IMR-90 (cell line): ENCODE measurements around the gene OGT. TPM values are rescaled to one million over a fixed set of nuclear protein-coding genes. Genes with fewer than 3 reads are reported as not detected.

Experiments
- ATAC-seq: fragments of 200-7000 bp; cut with Tn5 transposase; 2 replicates; pipeline ENCODE4 v1.9.1; 2020; ENCODE audit warnings: low read depth, mild to moderate bottlenecking, moderate library complexity
- BruUV-seq: library from RNA; stranded (reverse); fragments of 400-500 nt; replicated peaks from 2 replicates; lab custom pipeline; 2021; lab: Mats Ljungman, UMichigan
- CTCF ChIA-PET: fragments of 300-600 bp; formaldehyde crosslinking; extraction: SDS; loops from one replicate; lab custom pipeline; 2021; ENCODE audit warnings: antibody characterized with exemption; lab: Yijun Ruan, JAX
- POLR2A ChIA-PET: fragments of 300-600 bp; sonication (Branson Sonifier 250); formaldehyde crosslinking; loops from one replicate; lab custom pipeline; 2022; ENCODE audit warnings: antibody characterized with exemption; ENCODE audit not compliant: unreplicated experiment; lab: Charles Lee
- DNase-seq: peaks from one replicate; pipeline ENCODE4 v3.0.0; 2013
- H2AFZ ChIP-seq: replicated peaks from 2 replicates; pipeline ENCODE3; 2013; ENCODE audit warnings: low read length, mild to moderate bottlenecking; ENCODE audit not compliant: poor library complexity
- H2AK5ac ChIP-seq: 2 replicates; pipeline ENCODE4 v1.6.1; 2013; ENCODE audit warnings: low read depth, low read length, inconsistent platforms
- H2AK9ac ChIP-seq: replicated peaks from 2 replicates; pipeline ENCODE3; 2013; ENCODE audit warnings: mild to moderate bottlenecking, low read depth, low read length, moderate library complexity; ENCODE audit not compliant: poor library complexity
- H2BK120ac ChIP-seq: 2 replicates; pipeline ENCODE4 v1.6.1; 2013; ENCODE audit warnings: low read depth, low read length, inconsistent platforms
- H2BK15ac ChIP-seq: 3 replicates; pipeline ENCODE4 v1.6.1; 2013; ENCODE audit warnings: low read depth, low read length, inconsistent platforms
- H2BK20ac ChIP-seq: 2 replicates; pipeline ENCODE4 v1.6.1; 2013; ENCODE audit warnings: low read depth, mild to moderate bottlenecking, inconsistent platforms, low read length, moderate library complexity
- H2BK5ac ChIP-seq: 2 replicates; pipeline ENCODE4 v1.6.1; 2013; ENCODE audit warnings: mild to moderate bottlenecking, low read depth, low read length, inconsistent platforms; ENCODE audit not compliant: poor library complexity, severe bottlenecking
- H3K14ac ChIP-seq: replicated peaks from 2 replicates; pipeline ENCODE4 v1.6.1; 2013; ENCODE audit warnings: low read depth, low read length, inconsistent platforms
- H3K18ac ChIP-seq: 2 replicates; pipeline ENCODE4 v1.6.1; 2013; ENCODE audit warnings: low read depth, low read length, control low read depth
- H3K23ac ChIP-seq: 2 replicates; pipeline ENCODE4 v1.6.1; 2013; ENCODE audit warnings: low read depth, low read length, inconsistent platforms
- H3K27ac ChIP-seq: 2 replicates; pipeline ENCODE4 v1.5.1; 2013; ENCODE audit warnings: mild to moderate bottlenecking, control low read depth, low read length; ENCODE audit not compliant: insufficient read depth
- H3K27me3 ChIP-seq: 2 replicates; pipeline ENCODE4 v1.6.1; 2013; ENCODE audit warnings: low read length; ENCODE audit not compliant: control insufficient read depth, insufficient read depth
- H3K36me3 ChIP-seq: 2 replicates; pipeline ENCODE4 v1.6.1; 2013; ENCODE audit warnings: low read length, mixed read lengths; ENCODE audit not compliant: control insufficient read depth, insufficient read depth
- H3K4ac ChIP-seq: 2 replicates; pipeline ENCODE4 v1.6.1; 2013; ENCODE audit warnings: low read depth, low read length, inconsistent platforms
- H3K4me1 ChIP-seq: 2 replicates; pipeline ENCODE4 v1.6.1; 2013; ENCODE audit warnings: low read length, mixed read lengths; ENCODE audit not compliant: control insufficient read depth, insufficient read depth
- H3K4me2 ChIP-seq: 2 replicates; pipeline ENCODE4 v1.6.1; 2013; ENCODE audit warnings: low read depth, mild to moderate bottlenecking, control low read depth, low read length, moderate library complexity
- H3K4me3 ChIP-seq: 2 replicates; pipeline ENCODE4 v1.5.1; 2013; ENCODE audit warnings: low read depth, mild to moderate bottlenecking, control low read depth, low read length, moderate library complexity; ENCODE audit not compliant: insufficient read depth
- H3K56ac ChIP-seq: 2 replicates; pipeline ENCODE4 v1.6.1; 2013; ENCODE audit warnings: low read length, inconsistent platforms; ENCODE audit not compliant: insufficient read depth; ENCODE audit errors: extremely low read depth
- H3K79me1 ChIP-seq, 2 experiments: 2 replicates each; pipeline ENCODE4 v1.6.1; 2013; ENCODE audit warnings: low read length in 2 of 2, inconsistent platforms in 1 of 2, low read depth in 1 of 2
- H3K9ac ChIP-seq: 2 replicates; pipeline ENCODE4 v1.6.1; 2013; ENCODE audit warnings: low read depth, low read length, control low read depth
- H3K9me1 ChIP-seq: 2 replicates; pipeline ENCODE4 v1.6.1; 2013; ENCODE audit warnings: low read length, inconsistent platforms; ENCODE audit not compliant: insufficient read depth
- H3K9me3 ChIP-seq: 2 replicates; pipeline ENCODE4 v1.6.1; 2013; ENCODE audit warnings: low read length; ENCODE audit not compliant: control insufficient read depth, insufficient read depth
- H4K20me1 ChIP-seq: 2 replicates; pipeline ENCODE4 v1.6.1; 2013; ENCODE audit warnings: low read length, inconsistent platforms; ENCODE audit not compliant: insufficient read depth
- H4K5ac ChIP-seq: 2 replicates; pipeline ENCODE4 v1.6.1; 2013; ENCODE audit warnings: mild to moderate bottlenecking, low read depth, low read length, control low read depth
- H4K8ac ChIP-seq, 2 experiments: 2 replicates each; pipeline ENCODE4 v1.6.1; 2013; ENCODE audit warnings: low read depth in 2 of 2, low read length in 2 of 2, control low read depth in 1 of 2, inconsistent platforms in 1 of 2
- H4K91ac ChIP-seq: 2 replicates; pipeline ENCODE4 v1.6.1; 2013; ENCODE audit warnings: low read depth, low read length, inconsistent platforms; ENCODE audit not compliant: insufficient read depth
- CEBPB ChIP-seq: IDR thresholded peaks from 2 replicates; pipeline ENCODE4 v1.6.1; 2012; ENCODE audit warnings: low read depth, low read length, improper control_type of control experiment
- MXI1 ChIP-seq: IDR thresholded peaks from 2 replicates; pipeline ENCODE4 v1.6.1; 2012; ENCODE audit warnings: low read depth, mild to moderate bottlenecking, low read length, moderate library complexity, borderline replicate concordance
- NFE2L2 ChIP-seq: fragments of 150-350 bp; IDR thresholded peaks from 2 replicates; pipeline ENCODE4 v1.6.1; 2016; ENCODE audit warnings: low read depth, mild to moderate bottlenecking, low read length
- WGBS, 2 experiments: methylation state at CpG; one replicate each; pipeline versions ENCODE4 v1.1.5 to v1.1.7; 2013; ENCODE audit warnings: missing lambda C conversion rate in 2 of 2; ENCODE audit not compliant: insufficient read length in 1 of 2; ENCODE audit errors: extremely low coverage in 2 of 2; 5-methylcytosine and 5-hydroxymethylcytosine counted together
- dilution Hi-C: fragments of 300-500 bp; cut with HindIII; formaldehyde crosslinking; loops from one replicate; pipeline ENCODE4 v1.14.3; 2018; ENCODE audit warnings: low sequenced_read_pairs; ENCODE audit not compliant: unreplicated experiment
- in situ Hi-C: fragments of 300-500 bp; cut with MboI; formaldehyde crosslinking; loops from 3 replicates; pipeline ENCODE4 v1.14.3; 2019; ENCODE audit warnings: low sequenced_read_pairs, inconsistent platforms, mixed read lengths
- intact Hi-C: fragments of 100-400 bp; cut with micrococcal nuclease; formaldehyde crosslinking; loops from 2 replicates; pipeline ENCODE4 v1.10.0; 2022
- polyA plus RNA-seq, 3 experiments: library from polyadenylated mRNA; depleted of rRNA; stranded (reverse); fragments of >200 nt; gene quantifications; 2 replicates each; pipeline ENCODE4 v1.2.3, GENCODE V29; 2012; ENCODE audit warnings: low replicate concordance in 1 of 3
- total RNA-seq: library from RNA; depleted of rRNA; stranded (reverse); fragments of >200 nt; gene quantifications from 2 replicates; pipeline ENCODE4 v1.2.3, GENCODE V29; 2012

OGT gene
- total and polyA plus RNA-seq, 2 of the 4 experiments (the other 2 are of a cell fraction) = 80.7 to 113 TPM

- H4K20me1 ChIP-seq = peaks cover 61% of the 10 kb centered on the region
Observed at GRCh38 chrX:71546879-71547278, 14.0 kb downstream of the OGT start.

More at GRCh38 chrX:71546879-71547278, 14.0 kb downstream of the OGT start:
- Histone ChIP-seq H4K8ac (no peak overlapping the region), H2BK120ac (no peak overlapping the region), H2BK20ac (no peak overlapping the region), H2AK9ac (no peak overlapping the region), H3K27ac (no peak overlapping the region), H3K4me1 (no peaks in the 10 kb centered on the region; the same call in none of the 2 replicates), H2AFZ (no peak overlapping the region), H3K4me3 (no peak overlapping the region), H3K23ac (no peak overlapping the region), H3K4ac (no peak overlapping the region), H4K91ac (no peak overlapping the region), H2BK5ac (no peak overlapping the region), H2AK5ac (no peak overlapping the region), H3K36me3 (peaks cover 19% of the 10 kb centered on the region), H4K5ac (no peak overlapping the region), H3K18ac (no peak overlapping the region), H3K79me1 (peaks cover 20 to 43% of the 10 kb centered on the region in 2 experiments), H3K4me2 (no peak overlapping the region), H3K9me1 (no peaks in the 10 kb centered on the region; the same call in none of the 2 replicates), H3K9ac (no peak overlapping the region), H3K9me3 (no peaks in the 10 kb centered on the region; the same call in 1 of the 2 replicates), H3K14ac (no peak overlapping the region), H2BK15ac (no peak overlapping the region), H3K56ac (no peak overlapping the region), H3K27me3 (no peaks in the 10 kb centered on the region)
- intact Hi-C loops (no loop called here), dilution Hi-C loops (no loop called here), in situ Hi-C loops (no loop called here)
- BruUV-seq = TSS peak; percentile 38
- WGBS, 2 experiments = 100% methylated on average over 1 of the region's 13 CpGs; no CpG with 5 or more reads in 1 of the 2 experiments
- DNase-seq (no peak), ATAC-seq (no peak)
- ChIA-PET POLR2A (no interaction called here), CTCF (no interaction called here)
- no peak for TF ChIP-seq NFE2L2
- no peak for TF ChIP-seq MXI1
- TF ChIP-seq CEBPB = peak; percentile 75
